ACC112 (cell line): ENCODE measurements around the gene MERTK.
"Not testable (repeated sequence)": the region's sequence is repeated elsewhere in the genome, so short reads cannot be mapped to it uniquely, and the experiment has no call there.

Source experiments
- H2AFZ ChIP-seq: fragments of 200-600 bp; sonication (generic); one replicate; pipeline ENCODE4 v1.6.0; 2017; ENCODE audit warnings: antibody characterized with exemption, low read length; ENCODE audit not compliant: unreplicated experiment
- H3K27ac ChIP-seq: fragments of 200-600 bp; sonication (generic); 2 replicates; pipeline ENCODE4 v1.5.1; 2014; ENCODE audit warnings: low read depth, mild to moderate bottlenecking, antibody characterized with exemption, low read length, moderate library complexity
- H3K27me3 ChIP-seq: fragments of 200-600 bp; sonication (generic); 2 replicates; pipeline ENCODE4 v1.6.1; 2014; ENCODE audit warnings: mild to moderate bottlenecking, antibody characterized with exemption, low read length, moderate library complexity, mixed read lengths; ENCODE audit not compliant: insufficient read depth
- H3K36me3 ChIP-seq: fragments of 200-600 bp; sonication (generic); 2 replicates; pipeline ENCODE4 v1.6.1; 2016; ENCODE audit warnings: mild to moderate bottlenecking, antibody characterized with exemption, low read length, moderate library complexity, mixed read lengths; ENCODE audit not compliant: insufficient read depth
- H3K4me1 ChIP-seq: fragments of 200-600 bp; sonication (generic); one replicate; pipeline ENCODE4 v1.6.1; 2016; ENCODE audit warnings: low read length, mixed read lengths; ENCODE audit not compliant: insufficient read depth, unreplicated experiment, control insufficient read depth
- H3K4me3 ChIP-seq: fragments of 200-600 bp; sonication (generic); 2 replicates; pipeline ENCODE4 v1.5.1; 2014; ENCODE audit warnings: mild to moderate bottlenecking, low read depth, low read length
- H3K79me2 ChIP-seq: fragments of 200-600 bp; sonication (generic); one replicate; pipeline ENCODE4 v1.6.0; 2016; ENCODE audit warnings: low read length; ENCODE audit not compliant: control insufficient read depth, unreplicated experiment, insufficient read depth

Gene MERTK

GRCh38 chr2:111927723-111928122 is 29.3 kb downstream of the MERTK start:
- no peaks in the 10 kb centered on the region for H3K79me2 ChIP-seq
- H3K36me3 ChIP-seq, result no peaks in the 10 kb centered on the region
- H3K4me1 ChIP-seq, result peaks cover 19% of the 10 kb centered on the region
- H3K27ac ChIP-seq, result no peak overlapping the region
- no peak overlapping the region for H3K4me3 ChIP-seq
- no peaks in the 10 kb centered on the region for H3K27me3 ChIP-seq
- H2AFZ ChIP-seq, result no peak overlapping the region

GRCh38 chr2:111930409-111930808 is 32.0 kb downstream of the MERTK start:
- no peak overlapping the region for H2AFZ ChIP-seq
- H3K4me1 ChIP-seq, result peaks cover 19% of the 10 kb centered on the region
- H3K36me3 ChIP-seq, result no peaks in the 10 kb centered on the region
- H3K79me2 ChIP-seq, result no peaks in the 10 kb centered on the region
- no peak overlapping the region; the same call in 1 of the 2 replicates for H3K27ac ChIP-seq
- H3K27me3 ChIP-seq, result peaks cover 4% of the 10 kb centered on the region; the same call in 1 of the 2 replicates
- H3K4me3 ChIP-seq, result no peak overlapping the region

- H2AFZ ChIP-seq, result no peak overlapping the region
- H3K79me2 ChIP-seq, result no peaks in the 10 kb centered on the region
- no peaks in the 10 kb centered on the region for H3K36me3 ChIP-seq
- peaks cover 19% of the 10 kb centered on the region for H3K4me1 ChIP-seq
- H3K27ac ChIP-seq, result no peak overlapping the region; the same call in 1 of the 2 replicates
- peaks cover 4% of the 10 kb centered on the region; the same call in 1 of the 2 replicates for H3K27me3 ChIP-seq
- H3K4me3 ChIP-seq, result no peak overlapping the region
Observed at GRCh38 chr2:111930875-111931274, 32.5 kb downstream of the MERTK start.

- no peaks in the 10 kb centered on the region for H3K79me2 ChIP-seq
- no peaks in the 10 kb centered on the region for H3K36me3 ChIP-seq
Observed at GRCh38 chr2:111932841-111933291, 34.5 kb downstream of the MERTK start.

DNA sequence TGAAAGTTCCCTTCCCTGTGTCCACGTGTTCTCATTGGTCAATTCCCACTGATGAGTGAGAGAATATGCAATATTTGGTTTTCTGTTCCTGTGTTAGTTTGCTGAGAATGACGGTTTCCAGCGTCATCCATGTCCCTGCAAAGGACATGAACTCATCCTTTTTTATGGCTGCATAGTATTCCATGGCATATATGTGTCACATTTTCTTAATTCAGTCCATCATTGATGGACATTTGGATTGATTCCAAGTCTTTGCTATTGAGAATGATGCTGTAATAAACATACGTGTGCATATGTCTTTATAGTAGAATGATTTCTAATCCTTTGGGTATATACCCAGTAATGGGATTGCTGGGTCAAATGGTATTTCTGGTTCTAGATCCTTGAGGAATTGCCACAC is 35.5 kb downstream of the MERTK start:
- H3K79me2 ChIP-seq, H2AFZ ChIP-seq, H3K4me1 ChIP-seq, H3K4me3 ChIP-seq, H3K36me3 ChIP-seq, H3K27ac ChIP-seq: not testable (repeated sequence)
- peaks cover 10% of the 10 kb centered on the region; the same call in 1 of the 2 replicates for H3K27me3 ChIP-seq

More at GRCh38 chr2:111932841-111933291, 34.5 kb downstream of the MERTK start:
- no peak overlapping the region for H3K27ac ChIP-seq
- no peak overlapping the region for H3K4me3 ChIP-seq
- H2AFZ ChIP-seq, result no peak overlapping the region
- H3K27me3 ChIP-seq, result peaks cover 4% of the 10 kb centered on the region; the same call in 1 of the 2 replicates
- peaks cover 10% of the 10 kb centered on the region for H3K4me1 ChIP-seq

DNA sequence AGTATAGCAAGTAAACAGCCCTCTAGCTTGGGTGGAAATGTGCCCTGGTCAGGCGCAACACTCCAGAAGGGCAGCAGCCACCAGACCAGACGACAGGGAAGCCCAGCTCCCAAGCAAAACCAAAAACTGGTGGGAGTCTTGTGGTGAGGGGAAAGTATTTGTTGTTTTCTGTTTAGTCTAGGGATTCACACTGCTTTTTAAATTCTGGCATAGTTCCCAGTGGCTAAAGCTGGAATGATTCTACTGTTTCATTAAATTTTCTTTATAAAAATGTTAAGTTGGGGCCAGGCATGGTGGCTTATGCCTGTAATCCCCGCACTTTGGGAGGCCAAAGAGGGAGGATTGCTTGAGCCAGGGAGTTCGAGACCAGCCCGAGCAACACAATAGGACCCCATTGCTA is 38.5 kb downstream of the MERTK start:
- peaks cover 33% of the 10 kb centered on the region for H3K27me3 ChIP-seq
- H2AFZ ChIP-seq, result no peak overlapping the region
- no peaks in the 10 kb centered on the region for H3K4me1 ChIP-seq
- H3K27ac ChIP-seq, result no peak overlapping the region
- no peaks in the 10 kb centered on the region for H3K79me2 ChIP-seq
- no peak overlapping the region for H3K4me3 ChIP-seq
- no peaks in the 10 kb centered on the region for H3K36me3 ChIP-seq

DNA sequence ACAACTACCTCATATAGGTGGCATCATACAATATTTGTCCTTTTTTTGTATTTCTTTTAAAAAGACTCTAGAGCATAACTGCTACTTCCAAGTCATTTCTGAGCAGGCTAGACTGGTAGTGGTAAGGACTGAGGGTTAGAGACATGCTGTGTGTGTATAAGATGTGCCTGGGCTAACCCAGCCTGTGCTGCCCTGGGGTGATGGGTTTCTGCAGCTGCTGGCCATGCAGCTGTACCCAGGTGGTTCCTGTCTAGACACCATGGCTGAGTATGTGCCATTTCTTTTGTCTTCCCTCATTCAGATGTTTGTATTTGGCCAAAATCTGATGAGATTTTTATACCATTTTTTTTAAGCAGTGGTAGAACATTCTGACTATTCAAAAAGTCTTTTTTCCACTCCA is 40.0 kb downstream of the MERTK start:
- no peak overlapping the region for H2AFZ ChIP-seq
- no peaks in the 10 kb centered on the region for H3K36me3 ChIP-seq
- peaks cover 47% of the 10 kb centered on the region for H3K27me3 ChIP-seq
- no peak overlapping the region for H3K4me3 ChIP-seq
- no peaks in the 10 kb centered on the region for H3K4me1 ChIP-seq
- H3K27ac ChIP-seq, result no peak overlapping the region
- H3K79me2 ChIP-seq, result no peaks in the 10 kb centered on the region

DNA sequence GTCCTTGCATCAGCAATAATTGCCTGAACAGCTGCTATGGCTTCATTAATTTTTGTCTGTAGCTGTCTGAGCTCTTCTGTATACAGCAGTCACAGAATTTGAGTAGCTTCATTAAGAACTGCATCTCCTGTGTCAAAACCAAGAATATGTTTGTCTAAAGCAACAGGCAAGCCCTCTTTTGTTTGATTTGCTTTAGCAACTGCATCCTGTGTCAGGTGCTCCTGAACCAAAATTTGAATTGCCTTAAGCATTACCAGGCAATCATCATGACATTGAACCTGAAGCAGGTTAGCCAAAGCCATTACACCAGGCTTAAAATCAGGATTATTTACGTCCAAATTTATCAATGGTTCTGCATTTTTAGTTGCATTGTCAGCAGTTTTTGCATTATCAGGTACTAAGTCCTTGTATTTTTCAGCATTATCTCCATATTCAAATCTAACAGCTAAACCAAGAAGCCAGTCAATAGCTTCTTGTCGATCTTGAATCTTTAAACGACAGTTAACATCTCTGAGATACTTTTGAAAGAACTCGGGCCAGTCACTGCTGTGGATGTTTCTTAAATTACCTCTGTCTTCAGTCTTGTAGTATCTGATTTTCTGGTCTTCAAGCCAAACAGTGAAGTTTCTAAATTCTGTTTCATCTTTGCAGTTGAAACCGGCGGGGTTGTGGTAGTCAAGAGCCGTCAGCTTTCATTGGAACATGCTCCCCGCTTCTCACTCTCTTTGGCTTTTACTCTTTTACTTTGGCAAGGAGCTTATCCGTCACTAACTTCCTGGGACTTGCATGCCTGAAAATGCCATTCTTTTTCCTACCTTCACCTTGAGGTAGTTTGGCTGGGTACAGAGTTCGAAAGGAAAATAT is 42.2 kb downstream of the MERTK start:
- Histone ChIP-seq H3K27me3 (peaks cover 48% of the 10 kb centered on the region), H3K4me1 (peaks cover under 1% of the 10 kb centered on the region), H3K27ac (no peak overlapping the region), H3K36me3 (no peaks in the 10 kb centered on the region), H3K79me2 (no peaks in the 10 kb centered on the region), H3K4me3 (no peak overlapping the region), H2AFZ (no peak overlapping the region)

DNA sequence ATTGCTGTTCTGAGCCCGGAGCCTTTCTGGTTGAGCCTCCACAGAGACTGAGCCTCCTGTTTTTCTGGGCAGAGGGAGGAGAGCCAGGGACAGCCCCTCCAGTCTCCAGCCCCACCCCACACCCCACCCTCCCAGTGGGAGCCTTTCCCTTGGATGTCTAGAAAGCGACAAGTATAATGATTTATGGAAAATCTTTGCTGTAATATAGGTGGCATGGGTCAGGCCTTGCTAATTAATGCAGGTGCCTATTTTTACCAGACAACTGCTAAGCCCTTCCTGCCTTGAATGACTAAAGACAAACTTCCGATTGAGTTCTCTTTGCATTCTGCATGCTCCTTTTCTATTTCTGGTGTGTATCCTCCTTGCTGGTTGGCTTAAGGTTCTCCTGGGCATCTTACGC is 43.1 kb downstream of the MERTK start:
- Histone ChIP-seq H2AFZ (no peak overlapping the region), H3K4me3 (no peak overlapping the region), H3K36me3 (no peaks in the 10 kb centered on the region), H3K27me3 (peaks cover 48% of the 10 kb centered on the region), H3K79me2 (no peaks in the 10 kb centered on the region), H3K27ac (no peak overlapping the region), H3K4me1 (peaks cover 9% of the 10 kb centered on the region)

GRCh38 chr2:111944531-111945210 is 46.3 kb downstream of the MERTK start:
- Histone ChIP-seq H3K79me2 (no peaks in the 10 kb centered on the region), H3K4me1 (peaks cover 9% of the 10 kb centered on the region), H2AFZ (no peak overlapping the region), H3K36me3 (no peaks in the 10 kb centered on the region), H3K4me3 (no peak overlapping the region), H3K27ac (no peak overlapping the region), H3K27me3 (peaks cover 44% of the 10 kb centered on the region)
